Erythroblast (primary cell): Measurements from ENCODE around the gene ZNF24.

Experiments
- DNase-seq, 2 experiments: peaks; one replicate each; lab custom pipeline; 2025; lab: John Stamatoyannopoulos, UW
- GATA1 ChIP-seq: IDR thresholded peaks from 2 replicates; pipeline ENCODE4 v1.6.1; 2011; ENCODE audit warnings: low read depth, mild to moderate bottlenecking, control low read depth, low read length, moderate library complexity
- POLR2A ChIP-seq: IDR thresholded peaks from 2 replicates; pipeline ENCODE4 v1.6.1; 2011; ENCODE audit warnings: mild to moderate bottlenecking, low read length

ZNF24 gene

DNA sequence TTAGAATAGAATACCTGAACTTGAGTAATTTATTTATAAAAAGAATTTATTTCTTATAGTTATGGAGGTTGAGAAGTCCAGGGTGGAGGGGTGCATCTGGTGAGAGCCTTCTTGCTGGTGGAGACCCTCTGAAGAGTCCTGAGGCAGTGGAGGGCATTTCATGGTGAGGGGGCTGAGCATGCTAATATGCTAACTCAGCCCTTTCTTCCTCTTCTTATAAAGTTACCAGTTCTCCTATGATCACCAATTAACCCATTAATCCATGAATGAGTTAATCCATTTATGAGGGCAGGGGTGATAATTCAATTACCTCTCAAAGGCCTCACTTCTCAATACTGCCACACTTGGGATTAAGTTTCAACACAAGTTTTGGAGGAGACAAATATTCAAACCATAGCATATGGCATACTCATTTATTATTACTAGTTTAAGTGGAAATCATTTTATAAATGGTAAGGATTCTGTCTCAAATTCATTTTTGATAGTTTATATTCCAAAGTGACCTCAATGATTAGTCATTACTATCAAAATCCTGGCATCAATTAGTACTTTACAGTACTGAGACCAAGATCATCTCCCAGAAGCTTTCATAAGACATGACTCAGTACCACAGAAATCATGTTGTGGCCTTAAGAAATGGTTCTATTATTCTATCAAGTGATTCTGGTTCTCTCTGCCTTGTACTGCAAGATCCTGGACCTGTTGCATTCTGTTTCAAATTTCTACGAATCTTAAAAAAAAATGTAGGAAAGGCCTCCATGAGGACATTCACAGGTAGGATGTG, 27.4 kb upstream of the ZNF24 start:
- TF ChIP-seq POLR2A, result no peak
- TF ChIP-seq GATA1, result no peak
- no peak for DNase-seq

DNA sequence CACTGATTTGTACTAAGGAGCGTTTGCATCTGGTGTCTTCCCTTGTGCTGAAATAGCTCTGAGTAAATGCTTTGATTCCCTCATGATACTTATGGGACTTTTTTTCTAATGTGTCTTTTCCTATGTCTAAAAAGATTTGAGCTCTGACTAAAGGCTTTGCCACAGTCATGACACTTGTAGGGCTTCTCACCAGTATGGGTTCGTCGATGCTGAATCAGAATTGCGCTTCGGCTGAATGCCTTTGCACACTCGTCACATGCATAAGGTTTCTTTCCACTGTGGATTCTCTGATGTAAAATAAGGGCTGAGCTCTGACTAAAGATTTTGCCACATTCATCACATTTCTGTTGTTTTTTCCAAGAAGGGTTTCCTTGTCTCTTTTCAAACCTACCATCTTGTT, 24.9 kb upstream of the ZNF24 start:
- no peak for DNase-seq
- TF ChIP-seq POLR2A (no peak), GATA1 (no peak)

DNA sequence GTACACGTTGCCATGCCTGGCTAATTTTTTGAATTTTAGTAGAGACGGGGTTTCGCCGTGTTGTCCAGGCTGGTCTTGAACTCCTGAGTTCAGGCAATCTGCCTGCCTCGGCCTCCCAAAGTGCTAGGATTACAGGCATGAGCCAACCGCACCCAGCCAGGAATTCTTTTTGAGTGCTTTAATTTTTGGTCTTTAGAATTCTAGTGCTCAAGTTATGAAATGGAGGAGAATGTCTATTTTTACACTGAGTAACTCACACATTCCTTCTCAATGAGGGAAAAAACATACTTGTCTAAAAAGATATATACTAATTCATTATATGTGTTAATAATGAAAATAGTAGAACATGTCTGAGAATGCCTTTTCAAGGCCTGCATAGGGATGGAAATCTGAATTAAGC, 24.4 kb upstream of the ZNF24 start:
- DNase-seq, result no peak
- TF ChIP-seq POLR2A, result no peak

DNA sequence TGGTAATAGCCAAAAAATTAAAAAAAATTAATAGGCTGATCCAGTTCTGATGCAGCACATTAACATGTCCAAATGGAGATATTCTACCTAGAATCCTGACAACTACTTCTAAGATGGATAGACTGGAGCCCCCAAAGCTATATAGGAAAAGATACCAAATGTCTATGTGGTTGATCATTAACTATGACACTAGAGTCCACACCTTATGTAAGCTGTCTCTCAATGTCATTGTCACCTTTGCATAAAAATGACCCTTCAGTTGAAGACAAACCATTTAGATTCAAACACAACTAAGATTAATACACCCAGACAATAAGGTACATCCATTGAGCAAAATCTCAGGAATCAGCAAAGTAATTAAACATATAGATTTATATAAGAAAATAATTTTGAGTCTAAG, 18.3 kb upstream of the ZNF24 start:
- no peak for DNase-seq
- TF ChIP-seq POLR2A (no peak), GATA1 (no peak)

DNA sequence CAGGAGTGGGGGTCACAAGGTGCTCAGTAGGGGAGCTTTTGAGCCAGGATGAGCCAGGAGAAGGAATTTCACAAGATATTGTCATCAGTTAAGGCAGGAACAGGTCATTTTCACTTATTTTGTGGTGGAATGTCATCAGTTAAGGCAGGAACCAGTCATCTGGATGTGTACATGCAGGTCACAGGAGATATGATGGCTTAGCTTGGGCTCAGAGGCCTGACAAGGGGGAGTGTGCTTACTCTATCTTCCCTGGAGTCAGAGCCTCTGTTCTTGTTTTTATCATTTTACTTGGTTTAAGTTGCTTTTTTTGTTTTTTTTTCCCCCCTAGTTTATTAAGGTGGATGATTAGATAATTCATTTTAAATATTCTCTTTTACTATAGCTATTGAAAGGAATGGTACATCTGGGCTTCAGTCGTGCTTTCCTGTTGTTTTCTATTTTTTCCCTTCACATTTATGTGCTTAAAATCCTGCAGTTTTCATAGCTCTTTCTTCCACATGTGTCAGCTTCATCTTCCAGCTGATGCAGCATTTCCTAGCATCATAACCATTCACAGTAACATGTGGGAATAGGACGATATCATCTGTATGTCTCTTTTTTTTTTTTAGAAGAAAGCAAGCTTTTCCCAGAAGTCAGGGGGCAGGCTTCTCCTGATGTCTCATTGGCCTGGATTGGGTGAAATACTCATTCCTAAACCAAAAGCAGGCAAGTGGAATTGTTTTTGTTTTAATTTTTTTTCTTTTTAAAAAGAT, 17.5 kb upstream of the ZNF24 start:
- DNase-seq, result no peak
- TF ChIP-seq GATA1, result no peak
- TF ChIP-seq POLR2A, result no peak

DNA sequence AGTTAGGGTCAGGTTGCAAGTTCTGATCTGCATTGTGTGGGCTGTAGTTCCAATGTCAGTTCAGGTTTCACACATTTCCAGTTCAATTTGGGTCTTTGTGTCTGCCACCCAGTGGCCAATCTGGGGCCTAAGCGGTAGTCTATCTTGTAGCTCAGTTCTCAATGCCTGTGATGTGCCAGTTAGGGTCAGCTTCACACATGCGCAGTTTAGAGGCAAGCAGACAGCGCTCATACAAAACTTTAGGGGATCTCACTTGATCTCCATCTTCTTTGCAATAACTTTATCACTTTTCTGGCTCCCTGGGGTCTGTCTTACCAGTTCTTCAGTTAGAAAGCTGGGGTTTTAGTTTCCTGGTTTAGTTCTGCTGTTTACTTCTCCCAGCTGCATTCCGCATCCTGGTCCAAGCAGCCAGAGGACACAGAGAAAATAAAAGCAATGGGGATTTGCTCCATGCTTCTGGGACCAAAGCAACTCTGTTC, 11.0 kb upstream of the ZNF24 start:
- no peak for TF ChIP-seq GATA1
- no peak for TF ChIP-seq POLR2A
- DNase-seq, result peak; percentile 77 to 81

DNA sequence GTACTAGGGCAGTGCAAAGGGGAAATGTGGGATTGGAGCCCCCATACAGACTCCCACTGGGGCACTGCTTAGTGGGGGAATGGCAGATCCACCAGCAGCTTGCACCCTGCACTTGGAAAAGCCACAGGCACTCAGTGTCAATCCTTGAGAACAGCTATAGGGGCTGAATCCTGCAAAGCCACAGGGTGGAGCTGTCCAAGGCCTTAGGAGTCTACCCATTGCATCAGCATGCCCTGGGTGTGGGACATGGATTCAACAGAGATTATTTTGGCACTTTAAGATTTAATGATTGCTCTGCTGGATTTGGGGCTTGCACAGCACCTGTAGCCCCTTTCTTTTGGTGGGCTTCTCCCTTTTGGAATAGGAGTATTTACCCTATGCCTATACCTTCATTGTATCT, 8.6 kb upstream of the ZNF24 start:
- no peak for DNase-seq

DNA sequence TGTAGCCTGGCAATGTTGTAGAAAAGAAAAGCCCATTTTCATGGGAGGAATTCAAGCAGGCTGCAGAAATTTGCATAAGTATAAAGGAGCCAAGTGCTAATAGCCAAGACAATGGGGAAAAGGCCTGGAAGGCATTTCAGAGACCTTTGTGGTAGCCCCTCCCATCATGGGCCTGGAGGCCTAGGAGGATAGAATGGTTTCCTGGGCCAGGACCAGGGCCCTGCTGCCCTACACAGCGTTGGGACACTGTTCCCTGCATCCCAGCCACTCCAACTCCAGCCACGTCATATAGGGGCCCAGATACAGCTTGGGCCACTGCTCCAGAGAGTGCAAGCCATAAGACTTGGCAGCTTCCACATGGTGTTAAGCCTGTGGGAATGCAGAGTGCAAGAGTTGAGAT, 8.1 kb upstream of the ZNF24 start:
- no peak for DNase-seq
- TF ChIP-seq POLR2A (no peak), GATA1 (no peak)

More for the DNA sequence above, 8.6 kb upstream of the ZNF24 start:
- TF ChIP-seq GATA1 (no peak), POLR2A (no peak)

DNA sequence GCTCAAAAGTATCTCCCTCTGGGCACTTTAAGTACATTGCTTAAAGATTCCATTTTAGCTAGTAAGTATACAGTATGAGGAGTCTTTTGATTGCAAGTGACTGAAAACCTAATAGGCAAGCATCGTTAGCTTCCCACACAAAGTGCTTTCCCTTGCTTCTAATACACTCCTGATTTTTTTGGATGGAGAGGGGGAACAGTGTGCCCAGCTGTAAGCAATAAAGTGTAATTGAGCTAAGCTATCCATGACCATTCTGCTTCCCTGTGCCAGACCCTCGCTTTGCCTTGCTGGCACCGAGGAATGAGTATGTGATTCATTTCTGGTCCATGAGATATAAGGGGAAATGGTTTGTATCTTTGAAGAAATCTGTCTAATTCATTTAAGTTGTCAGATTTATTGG, 3.8 kb upstream of the ZNF24 start:
- DNase-seq, result no peak
- TF ChIP-seq POLR2A, result no peak

DNA sequence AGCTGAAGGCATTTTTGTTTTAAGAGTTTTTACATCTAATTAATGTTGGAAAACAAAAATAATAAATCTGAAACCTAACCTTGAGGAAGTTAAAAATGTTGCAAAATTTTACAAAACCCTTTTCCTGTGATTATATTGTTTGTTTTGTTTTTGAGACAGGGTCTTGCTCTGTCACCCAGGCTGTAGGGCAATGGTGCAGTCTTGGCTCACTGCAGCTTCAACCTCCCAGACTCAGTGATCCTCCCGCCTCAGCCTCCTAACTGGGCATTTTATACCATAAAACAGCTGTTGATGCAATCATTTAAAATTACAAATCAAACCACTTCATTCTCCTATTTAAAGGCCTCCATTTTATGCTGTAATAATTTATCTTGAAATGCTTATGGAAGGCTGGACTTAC, 1.7 kb upstream of the ZNF24 start:
- no peak for TF ChIP-seq POLR2A
- no peak for TF ChIP-seq GATA1
- no peak for DNase-seq

DNA sequence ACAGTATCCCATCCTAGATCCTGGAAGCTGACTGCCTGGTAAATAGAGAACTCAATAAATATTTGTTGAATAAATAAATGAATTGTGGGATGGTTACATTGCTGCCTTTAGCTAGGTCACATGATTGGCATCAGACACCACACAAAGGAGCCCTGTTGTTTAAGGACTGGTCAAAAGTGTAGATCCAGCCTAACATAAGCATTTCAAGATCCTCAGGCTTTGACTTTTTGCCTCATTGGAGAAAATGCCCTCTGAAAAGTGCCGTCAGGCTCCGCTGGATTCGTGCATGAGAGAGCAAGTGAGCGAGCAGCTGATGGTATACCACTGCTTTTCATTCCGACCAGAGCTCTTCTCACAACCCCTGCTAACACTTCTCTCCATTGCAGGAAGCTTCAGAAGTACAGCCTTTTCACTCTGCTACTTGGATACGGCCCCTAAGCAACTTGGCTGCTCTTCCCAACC, 1.3 kb upstream of the ZNF24 start:
- DNase-seq, result peak in 1 of 2 experiments; percentile 36

DNA sequence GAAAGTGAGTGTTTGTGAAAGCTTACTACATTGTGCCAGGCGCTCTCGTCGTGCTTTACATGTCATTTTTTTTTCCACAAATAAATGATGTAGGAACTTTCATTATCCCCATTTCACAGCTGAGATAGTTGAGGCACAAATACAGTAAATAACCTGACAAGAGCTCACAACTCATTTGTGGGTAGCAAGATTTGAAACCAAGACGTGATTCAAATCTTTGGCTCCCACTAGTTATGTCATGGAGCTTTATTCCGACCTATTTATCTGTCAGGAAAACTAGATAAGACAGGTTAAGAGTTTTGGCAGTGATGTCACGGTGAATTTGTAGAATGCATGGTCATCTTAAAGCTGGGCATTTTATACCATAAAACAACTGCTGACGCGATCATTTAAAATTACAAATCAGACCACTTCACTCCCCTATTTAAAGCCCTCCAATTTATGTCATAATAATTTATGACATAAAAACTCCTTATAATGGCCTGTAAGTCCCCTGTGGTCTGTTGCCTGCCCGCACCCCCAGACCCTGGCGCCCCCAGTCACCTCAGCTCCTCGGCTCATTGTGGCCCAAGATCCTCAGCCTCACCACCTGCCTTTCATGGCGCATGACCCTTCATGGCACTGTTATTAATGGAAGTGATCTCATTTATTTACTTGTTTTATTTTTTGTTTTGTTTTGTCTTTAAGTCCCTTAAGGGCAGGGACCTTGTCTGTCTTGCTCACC, 678 bp upstream of the ZNF24 start:
- no peak for TF ChIP-seq POLR2A
- TF ChIP-seq GATA1, result no peak
- DNase-seq, result no peak

More for the DNA sequence above, 1.3 kb upstream of the ZNF24 start:
- no peak for TF ChIP-seq GATA1
- TF ChIP-seq POLR2A, result no peak

DNA sequence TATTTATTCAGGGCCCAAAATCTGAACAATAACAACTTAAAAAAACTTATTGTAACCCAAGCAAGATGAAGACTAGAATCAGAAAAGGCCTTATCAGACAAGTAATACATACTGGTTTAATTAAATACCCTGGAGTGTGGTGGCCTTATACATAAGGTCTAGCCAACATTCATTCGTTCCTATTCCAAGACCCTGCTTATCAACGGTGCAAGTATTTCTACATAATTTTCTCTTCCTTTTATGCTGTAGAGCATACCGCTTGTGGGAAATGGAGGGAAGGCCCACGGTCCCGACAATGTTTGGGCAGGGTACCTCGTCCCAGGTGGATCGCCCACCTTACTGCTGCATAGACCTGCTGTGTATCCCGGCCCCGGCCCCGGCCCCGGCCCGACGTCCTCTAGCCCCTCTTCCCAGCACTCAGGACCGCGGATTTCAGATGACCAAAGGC, 708 bp downstream of the ZNF24 start:
- peak in 1 of 2 experiments; percentile 75 for DNase-seq
- TF ChIP-seq POLR2A (no peak), GATA1 (no peak)

DNA sequence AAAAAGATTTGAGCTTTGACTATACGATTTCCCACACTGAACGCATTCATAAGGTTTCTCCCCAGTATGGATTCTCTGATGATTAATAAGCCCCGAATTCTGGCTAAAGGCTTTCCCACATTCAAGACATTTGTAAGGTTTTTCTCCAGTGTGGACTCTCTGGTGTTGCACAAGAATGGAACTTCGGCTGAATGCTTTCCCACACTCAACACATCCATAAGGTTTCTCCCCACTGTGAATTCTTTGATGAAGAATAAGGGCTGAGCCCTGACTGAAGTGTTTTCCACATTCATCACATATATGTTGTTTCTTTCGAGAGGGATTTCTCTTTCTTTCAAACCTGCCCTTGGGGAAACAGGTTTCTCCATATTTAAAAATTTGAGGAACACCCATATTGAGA, 6.9 kb downstream of the ZNF24 start:
- DNase-seq, result no peak
- TF ChIP-seq GATA1 (no peak), POLR2A (no peak)
